Superior temporal gyrus (tissue), 1 donor: ENCODE results near the gene CDH13.
A peak's percentile ranks its signal among the peaks of the same experiment; 100 is the strongest.

Experiments used
- DNase-seq: peaks from one replicate; pipeline ENCODE4 v3.0.0-alpha.2; 2016; ENCODE audit errors: extremely low spot score

Gene CDH13

DNA sequence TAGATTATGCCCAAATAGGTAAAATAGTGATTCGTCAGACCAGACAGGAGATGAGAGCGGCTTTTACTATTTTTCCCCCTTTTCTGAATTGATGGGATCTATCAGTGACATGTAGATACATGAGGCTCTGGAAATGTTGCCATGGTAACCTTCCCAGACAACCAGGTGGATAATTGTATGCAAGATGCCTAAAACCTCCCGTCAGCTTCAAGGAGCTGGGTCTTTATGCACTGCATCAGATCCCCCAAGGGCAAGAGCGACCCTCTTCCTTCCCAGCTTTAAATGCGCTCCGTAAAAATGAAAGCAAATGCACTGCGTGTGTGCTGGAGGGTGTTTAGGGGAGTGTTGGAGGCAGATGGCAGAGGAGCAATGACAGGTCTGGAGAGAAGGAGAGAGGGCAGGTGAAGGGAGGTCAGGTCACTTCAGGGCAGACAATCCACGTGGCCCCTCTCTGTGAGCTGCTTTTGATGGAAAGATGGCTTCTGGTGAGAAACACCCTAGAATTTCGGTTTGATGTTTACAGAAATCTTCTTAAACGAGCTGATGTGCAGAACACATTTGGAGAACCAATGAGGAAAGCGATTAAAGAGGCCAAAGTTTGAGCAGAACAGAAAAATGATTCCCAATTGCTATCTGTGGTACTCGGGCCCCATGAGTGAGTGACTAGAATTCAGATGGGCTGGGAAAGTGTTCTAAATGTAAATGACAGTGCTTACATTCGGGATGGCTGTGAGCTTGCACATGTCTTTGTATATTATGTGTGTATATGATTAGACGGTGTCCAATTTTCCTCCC lies 719.3 kb downstream of the CDH13 start:
- peak; percentile 33 for DNase-seq

DNA sequence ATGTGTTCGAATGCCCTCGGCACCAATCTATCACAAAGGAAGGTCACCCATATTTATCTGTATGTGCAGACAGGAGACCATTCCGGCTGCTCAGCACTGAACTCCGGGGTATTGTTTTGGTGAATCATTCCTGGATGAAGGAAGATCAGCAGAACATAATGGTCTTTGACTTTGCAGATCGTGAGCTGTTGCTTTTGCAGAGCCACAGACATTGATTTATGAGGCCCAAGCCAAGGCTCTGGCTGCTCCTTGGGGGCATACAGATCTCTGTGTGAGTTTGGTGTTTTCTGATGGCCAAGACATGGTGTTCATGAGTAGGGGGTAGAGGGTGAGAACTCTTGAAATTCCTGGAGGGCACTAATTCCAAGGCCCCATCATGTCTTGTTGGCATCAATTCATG lies 722.2 kb downstream of the CDH13 start:
- no peak for DNase-seq

DNA sequence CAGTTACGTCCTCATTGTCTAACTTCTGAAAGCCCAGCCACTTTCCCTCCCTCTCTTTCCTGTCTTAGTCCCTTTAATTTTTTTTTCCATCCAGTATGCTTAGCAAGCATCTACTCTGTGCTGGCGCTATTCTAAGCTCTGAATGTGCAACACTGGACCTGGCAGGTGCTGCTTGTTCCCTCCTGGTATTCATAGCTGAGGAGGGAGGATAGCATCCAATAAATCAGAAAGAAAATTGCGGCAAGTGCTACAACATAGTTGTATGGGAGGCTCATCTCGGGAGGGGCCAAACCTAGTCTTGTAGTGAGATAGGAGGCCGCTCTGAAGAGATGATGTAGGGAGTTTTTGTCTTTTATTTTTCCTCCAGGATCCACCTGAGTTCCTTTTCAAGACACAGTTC lies 723.7 kb downstream of the CDH13 start:
- DNase-seq, result no peak

DNA sequence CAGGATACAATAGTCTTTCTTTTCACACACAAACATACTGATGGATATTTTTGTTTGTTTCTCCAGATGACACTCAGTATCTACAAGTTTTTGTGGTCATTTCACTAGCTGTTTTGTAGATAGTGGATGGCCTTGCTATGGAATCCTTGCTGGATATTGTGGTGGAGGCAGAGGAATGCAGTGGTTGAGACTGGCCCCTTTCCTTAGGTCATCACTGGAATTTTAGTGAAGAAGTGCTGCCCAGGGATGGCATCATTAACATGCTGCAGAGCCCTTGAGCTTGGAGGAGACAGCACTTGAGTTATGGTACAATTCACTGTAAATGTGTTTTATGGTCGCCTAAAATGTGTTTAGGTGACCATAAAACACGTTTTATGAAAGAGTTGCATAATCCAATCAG lies 725.1 kb downstream of the CDH13 start:
- no peak for DNase-seq

DNA sequence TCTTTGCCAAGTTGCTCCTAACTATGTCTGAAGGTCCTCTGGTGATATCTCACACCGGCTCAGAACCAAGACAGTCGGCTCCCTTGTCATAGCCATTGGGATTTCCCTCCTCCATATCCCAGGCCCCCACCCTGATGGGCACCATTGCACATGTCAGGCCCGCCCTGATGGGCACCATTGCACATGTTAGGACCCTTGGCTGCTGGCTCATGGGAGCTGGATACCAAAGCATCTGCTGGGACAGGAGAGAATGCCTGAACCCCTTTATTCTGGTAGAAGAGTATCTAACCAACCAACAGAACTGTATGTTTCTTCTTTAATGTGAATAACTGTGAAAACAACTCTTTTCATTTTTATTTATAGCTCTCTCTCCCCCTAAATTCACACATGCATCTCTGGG lies 726.5 kb downstream of the CDH13 start:
- DNase-seq, result no peak

DNA sequence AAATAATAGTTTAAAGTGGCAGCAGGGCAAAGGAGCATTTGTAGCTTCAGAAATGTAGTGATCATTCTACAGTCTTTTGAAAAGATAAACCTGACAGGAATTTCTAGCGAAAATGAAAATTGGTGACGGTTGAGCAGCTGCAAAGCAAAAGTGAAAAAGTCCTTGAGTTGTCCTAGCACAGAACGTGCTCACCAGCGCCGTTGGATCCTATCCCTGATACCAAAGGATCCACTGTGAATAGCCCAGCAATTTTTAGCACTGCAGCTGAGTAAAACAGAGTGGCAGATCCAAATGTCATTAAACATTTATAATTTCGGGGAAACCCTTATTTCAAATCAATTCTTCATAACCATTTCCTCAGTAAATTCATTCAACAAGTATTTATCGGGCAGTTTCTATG lies 727.2 kb downstream of the CDH13 start:
- no peak for DNase-seq

DNA sequence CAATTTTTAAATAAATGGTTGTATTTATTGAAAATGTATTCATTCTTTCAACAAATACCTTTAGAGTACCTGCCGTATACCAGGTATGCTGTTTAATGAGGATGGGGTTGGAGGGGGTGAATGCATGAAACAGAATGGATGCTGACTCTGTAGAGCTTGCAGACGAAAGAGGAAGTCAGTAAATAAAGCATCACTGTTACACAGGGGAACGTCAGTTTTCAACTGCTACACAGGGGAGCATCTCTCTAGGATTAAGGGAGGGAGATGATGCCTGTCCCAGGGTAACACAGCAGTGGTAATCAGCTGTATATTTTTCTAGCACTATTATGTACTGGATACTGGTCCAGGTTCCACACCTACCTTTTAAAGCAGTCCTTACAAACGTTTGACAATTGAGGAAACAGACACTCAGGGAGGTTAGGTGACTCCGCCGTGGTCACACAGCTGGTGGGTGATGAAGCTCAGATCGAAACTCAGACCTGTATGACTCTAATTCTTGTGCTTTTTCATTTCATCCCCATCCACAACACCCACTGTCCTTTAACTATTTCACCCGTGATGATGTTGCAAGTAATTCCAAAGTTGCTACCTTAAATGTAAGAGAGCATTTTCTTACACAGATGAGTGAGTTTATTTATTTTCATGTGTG lies 728.9 kb downstream of the CDH13 start:
- no peak for DNase-seq

DNA sequence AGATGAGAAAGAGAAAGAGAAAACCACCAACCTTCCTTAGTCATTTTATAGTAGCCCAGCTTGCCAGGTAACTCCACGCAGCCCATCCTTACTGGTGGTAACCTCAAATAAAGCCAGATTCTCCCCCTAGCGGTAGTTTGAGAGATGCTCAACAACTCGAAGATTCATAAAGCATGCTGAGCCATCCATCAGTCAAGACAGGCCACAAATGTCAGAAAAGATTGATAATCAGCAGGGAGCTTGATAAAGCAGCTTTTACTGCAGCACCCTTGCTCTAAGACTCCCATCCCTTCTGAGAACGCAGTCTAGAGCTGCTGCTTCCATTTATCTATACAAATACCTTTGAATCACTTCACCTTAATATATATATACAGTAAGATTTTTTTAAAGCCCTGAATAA lies 729.5 kb downstream of the CDH13 start:
- peak; percentile 92 for DNase-seq

DNA sequence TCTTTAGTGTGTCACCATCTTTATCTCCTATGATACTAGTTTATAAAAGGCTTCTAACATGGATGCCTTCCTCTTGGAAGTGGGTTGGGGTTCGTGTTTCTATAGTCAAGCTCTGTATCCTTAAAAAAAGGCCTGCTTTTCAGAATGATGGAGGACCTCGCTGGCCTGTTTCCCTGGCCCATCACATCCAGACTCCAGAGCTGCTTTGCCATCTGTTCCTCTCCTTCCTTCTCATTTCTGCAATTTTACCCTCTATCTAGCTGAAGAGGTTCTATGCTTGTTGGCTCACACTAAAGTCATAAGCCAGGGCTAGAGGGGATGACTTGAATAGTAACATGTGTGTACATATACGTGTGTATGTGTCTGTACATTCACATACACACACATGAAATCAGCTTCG lies 730.2 kb downstream of the CDH13 start:
- no peak for DNase-seq

DNA sequence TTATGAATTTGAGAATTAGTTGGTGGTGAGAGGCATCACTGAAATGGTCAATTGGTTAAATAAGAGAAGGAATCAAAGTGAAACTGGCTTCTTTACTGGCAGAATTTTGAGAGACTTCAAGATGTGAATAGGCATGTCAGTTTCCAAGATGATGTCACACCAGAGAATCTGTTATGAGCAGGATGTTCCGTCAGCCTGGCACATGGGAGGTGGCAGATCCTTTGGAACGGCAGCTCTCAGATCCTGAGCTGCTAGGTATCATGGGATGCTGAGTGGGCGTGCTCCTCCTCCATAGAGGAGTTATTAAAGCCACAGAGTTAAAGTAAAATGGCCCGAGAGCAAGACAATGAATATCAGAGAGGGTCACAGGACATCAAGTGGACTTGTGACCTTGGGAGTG lies 736.8 kb downstream of the CDH13 start:
- DNase-seq, result peak; percentile 38

DNA sequence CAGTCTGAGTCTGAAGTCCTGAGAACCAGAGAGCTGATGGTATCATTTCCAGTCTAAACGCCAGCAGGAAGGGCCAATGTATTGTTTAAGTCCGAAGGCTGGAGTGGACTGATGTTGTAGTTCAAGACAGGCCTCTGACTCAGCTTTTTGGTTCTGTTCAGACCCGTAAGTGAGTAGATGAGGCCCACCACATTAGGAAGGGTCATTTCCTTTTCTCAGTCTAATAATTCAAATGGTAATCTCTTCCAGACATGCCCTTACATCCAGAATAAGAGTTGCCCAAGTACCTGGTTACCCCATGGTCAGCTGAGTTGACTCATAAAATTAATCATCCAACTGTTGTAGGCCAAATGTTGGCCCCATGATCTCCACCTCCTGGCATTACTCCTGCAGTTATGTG lies 738.4 kb downstream of the CDH13 start:
- DNase-seq, result no peak

DNA sequence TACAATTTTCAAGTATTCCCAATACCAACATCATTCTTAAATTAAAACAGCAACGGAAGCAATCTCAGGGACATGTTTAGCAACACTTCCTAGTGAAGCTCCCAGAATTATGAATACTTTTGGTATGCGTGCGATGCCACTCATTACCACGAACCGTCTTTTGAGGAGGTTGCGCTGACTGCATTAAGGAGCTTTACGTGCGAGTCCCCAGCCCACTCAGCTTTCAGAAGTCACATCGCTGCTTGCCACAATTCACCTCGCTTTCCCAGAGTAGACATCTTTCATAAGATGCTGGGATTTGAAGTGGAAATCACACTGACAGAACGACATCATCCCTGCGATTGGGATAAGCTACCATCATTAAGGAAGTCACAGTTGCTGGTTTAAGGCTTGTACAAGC lies 739.5 kb downstream of the CDH13 start:
- no peak for DNase-seq

DNA sequence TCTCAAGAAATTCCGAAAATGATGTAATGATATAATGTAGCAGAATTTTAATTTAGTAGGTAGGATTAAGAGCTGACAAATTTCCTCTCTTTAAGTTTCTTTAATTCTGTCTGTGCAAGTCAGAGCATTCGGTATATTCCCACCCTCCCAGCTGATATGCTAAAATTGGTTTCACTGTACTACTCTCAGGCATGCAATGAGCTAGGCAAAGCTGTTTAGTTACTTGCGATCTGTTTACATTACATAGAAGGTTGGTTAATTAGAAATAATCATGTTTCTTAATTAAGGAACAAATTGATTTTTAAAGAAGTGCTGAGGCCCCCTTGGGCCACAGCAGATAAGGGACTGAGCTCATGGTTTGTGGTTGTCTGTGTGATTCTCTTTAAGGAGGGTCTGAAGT lies 748.2 kb downstream of the CDH13 start:
- DNase-seq, result no peak

DNA sequence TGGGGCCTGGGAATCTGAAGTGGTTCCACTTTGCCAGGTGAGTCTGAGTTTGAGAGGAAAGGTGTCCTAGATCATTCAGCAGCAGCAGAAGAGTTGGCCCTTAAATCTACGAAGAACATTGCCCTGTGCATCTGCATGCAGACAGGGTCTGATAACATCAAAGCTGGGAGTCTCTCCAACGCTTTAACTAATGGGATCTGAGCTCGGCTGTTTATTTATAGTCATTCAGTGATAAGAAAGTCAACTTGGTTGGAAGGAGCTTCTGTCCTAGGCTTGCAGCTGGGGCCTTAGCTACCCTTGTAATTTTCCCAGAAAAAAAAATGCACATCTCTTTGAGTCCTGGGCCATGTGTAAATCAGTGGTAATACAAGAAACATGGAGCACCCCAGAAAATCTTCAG lies 763.0 kb downstream of the CDH13 start:
- DNase-seq, result no peak

DNA sequence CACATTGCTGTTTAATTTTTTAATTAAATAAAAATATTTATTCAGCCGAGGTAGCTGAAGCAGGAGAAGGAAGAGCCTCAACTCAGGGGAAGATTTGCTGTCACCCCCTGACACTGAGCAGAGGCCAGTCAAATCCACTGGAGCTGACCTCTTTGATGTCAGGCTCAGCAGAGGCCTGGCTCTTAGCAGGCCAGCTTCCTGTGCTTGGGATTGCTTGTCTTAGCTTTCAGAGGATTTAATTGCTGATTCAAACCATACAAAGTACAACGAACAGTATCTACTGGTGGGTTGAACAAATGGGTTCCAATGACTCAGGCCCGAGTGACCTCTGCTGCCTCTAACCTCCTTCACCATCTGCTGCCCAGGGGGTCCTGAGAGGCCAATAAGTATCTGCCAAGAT lies 764.0 kb downstream of the CDH13 start:
- DNase-seq, result no peak

DNA sequence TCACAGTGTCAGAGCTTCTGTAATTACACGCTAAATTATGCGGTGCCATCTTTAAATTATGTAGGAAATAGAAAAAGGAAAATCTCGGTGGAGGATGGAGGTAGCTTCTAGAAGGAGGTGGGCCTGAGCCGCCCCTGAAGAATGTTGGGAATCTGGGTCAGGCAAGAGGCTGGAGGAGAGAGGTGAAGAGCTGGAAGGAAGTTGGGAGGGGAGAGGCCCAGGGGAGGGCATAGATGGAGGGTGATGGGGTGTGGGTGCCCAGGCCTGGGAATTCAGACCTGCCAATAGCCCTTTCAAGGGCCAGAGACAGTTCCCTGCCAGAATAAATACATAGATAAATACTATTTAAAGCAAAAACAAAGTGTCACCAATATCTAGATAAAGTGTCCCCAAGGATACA lies 766.0 kb downstream of the CDH13 start:
- DNase-seq, result no peak

DNA sequence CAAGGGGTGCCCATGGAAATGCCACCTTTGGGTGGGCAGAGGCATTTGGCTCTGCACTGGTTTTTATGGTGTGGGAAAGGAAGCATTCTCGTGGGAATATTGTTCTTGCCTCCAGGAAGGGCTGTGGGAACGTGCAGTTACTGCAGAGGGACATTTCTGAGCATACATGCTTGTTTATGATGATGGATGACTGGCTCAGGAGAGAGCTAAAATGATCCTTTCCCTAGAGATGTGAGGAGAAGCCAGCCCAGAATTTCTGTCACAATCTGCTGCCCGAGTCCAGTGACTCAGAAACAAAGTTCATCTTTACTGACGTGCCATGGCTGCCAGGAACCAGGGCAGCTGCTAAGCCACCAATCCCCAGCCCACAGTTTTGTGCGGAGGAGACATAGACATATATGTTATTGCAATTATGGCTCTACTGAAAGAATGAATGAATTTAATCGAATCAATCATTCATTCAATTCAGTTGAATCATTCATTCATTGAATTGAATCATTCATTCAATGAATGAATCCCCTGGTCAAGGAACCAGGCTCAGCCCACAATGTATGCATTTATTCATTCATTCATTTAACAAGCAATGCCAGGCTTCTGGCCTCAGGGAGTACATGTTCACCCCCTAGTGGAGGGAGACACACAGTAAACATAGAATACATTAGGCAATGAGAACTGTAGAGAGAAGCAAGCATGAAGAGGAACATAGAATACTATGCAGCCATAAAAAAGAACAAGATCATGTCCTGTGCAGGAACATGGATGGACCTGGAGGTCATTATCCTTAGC lies 766.6 kb downstream of the CDH13 start:
- no peak for DNase-seq

DNA sequence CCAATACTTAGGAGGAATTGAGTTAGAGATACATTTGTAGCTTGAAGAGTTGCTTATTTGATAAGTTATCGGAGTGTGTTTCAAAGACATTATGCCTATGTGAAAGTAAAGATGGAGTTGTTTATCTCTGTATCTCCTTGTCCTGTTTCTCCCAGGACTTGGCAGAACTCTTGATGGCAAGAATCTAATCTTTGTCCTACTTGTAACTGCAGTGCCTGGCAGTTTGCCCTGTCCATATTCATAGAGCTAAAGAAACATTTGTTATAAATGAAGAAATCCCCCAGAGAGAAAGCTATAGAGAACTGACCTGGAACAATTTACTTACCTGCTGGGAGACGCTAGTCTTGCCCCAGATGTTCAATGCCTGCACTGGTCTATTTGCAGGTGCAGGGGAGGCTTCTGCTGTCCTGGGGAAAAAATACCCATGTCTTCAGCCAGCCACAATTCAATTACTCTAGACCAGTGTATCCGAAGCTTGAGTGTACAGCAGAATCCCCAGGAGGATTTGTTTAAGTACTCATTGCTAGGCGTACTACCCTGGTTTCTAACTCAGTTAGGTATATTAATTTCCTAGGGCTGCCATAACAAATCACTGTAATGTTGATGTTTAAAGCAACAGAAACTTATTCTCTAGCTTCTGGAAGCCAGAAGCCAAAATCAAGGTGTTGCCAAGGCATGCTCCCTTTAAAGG lies 771.0 kb downstream of the CDH13 start:
- DNase-seq, result no peak

DNA sequence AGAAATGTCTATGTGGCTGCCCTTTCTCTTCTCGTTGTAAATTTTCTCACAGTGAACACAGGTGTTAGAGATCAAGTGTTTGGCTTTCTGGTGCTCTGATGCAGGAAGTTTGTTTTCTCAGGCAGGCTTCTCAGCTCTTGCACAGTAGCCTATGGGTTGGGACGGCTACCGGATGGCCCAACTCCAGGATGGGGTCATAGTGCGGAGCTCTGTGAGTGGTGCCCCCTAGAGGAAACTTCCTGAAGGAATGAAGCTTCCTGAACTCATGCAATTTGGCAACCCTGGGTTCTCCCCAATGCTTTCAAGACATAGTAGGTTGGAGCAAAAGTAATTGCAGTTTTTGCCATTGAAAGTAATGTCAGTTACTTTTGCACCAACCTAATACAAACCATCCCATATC lies 773.5 kb downstream of the CDH13 start:
- DNase-seq, result no peak

DNA sequence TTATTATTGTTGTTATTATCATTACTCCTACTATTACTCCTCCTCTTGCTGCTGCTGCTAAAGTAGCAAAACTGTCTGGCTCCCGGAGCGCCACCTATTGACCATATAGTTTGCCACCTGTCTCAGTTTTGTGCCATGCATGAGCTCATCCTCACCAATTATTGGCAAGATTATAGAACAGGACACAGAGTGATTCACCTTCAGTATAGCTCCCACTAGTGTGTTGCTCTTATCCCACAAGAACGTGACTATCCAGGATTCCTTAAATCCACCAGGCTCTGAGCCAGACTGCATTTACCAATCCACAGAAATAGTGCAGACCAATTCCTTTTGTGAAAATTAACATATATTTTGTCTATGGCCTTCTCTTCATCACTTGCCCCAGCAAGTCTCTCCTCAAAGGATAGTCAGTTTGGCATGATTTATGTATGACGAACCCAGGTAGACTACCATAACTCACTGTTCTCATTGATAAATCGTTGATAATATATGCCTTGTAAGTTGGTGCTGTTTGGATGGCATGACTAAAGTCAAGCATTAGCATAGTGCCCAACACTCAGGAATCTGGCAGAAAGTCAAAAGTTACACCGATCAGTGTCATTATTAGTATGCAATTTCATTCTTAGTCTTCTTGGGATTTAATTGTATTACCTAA lies 775.5 kb downstream of the CDH13 start:
- DNase-seq, result no peak

DNA sequence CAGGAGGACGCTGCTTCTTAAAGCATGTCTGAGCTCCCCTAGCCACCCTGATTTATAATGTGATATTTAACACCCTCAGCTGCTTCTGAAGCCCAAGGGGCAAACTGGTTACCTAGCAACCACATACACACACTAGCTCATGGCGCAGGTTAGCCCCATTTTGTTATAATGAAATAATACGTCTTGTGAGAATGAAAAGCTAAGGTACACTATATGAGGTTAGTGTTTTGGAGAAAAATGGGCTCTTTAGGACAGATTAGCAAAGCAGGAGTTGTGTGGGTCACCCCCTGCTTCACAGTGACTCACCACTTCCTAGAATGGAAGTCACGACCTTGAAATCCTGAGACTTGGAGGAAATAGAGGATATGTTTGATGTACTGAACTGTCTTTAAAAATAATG lies 776.2 kb downstream of the CDH13 start:
- no peak for DNase-seq

DNA sequence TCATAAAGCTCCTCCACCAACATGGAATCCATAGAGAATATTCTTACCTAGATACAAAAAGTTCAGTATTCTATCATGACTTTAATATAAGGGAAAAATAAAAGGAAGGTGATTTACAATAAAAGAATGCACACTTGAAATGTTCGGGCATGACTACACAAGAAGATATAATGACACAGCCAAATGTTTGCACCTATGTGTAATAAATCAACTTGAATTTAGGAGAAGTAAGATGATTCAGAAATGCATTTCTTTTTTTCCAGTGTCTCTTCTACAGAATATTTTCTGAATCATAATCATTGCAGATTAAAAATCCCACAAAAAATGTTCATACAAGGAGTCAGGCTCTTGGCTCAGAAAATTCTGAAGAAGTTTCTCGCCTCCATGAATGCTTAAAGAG lies 777.0 kb downstream of the CDH13 start:
- DNase-seq, result no peak
